CD4-positive, alpha-beta T cell treated with Interleukin-15 for 4 hours (primary cell): ENCODE results near the gene TNS3.

Experiments used
- DNase-seq: peaks from one replicate; pipeline ENCODE4 v3.0.0-alpha.2; 2020; ENCODE audit warnings: low spot score

Gene TNS3

GRCh38 chr7:47424523-47424922 lies 157.4 kb downstream of the TNS3 start:
- DNase-seq: no peak

GRCh38 chr7:47423196-47423595 lies 158.7 kb downstream of the TNS3 start:
- no peak for DNase-seq

DNA sequence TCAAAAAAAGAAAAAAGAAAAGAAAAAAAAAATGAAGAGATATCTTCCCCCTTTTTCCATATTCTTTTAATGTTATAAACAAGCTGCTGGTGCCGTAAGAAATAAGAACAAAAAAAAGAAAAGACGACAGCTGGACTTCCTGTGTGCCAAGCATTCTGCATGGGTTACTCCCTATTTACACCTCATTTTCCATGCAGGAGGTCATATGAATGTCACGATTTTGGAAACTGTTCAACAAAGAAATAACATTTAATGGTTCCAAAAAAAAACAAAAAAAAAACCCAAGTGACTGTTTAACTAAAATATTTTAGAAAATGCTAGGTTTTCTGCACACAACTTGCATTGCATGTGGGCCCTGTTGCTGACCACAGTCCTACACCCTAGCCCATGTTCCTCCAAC lies 159.3 kb downstream of the TNS3 start:
- DNase-seq: no peak

- DNase-seq: no peak
These were observed 160.5 kb downstream of the TNS3 start for GRCh38 chr7:47421456-47421855.

- DNase-seq: no peak
These were observed 161.7 kb downstream of the TNS3 start for GRCh38 chr7:47420122-47420780.

- DNase-seq: no peak
These were observed 162.4 kb downstream of the TNS3 start for GRCh38 chr7:47419471-47419870.

DNA sequence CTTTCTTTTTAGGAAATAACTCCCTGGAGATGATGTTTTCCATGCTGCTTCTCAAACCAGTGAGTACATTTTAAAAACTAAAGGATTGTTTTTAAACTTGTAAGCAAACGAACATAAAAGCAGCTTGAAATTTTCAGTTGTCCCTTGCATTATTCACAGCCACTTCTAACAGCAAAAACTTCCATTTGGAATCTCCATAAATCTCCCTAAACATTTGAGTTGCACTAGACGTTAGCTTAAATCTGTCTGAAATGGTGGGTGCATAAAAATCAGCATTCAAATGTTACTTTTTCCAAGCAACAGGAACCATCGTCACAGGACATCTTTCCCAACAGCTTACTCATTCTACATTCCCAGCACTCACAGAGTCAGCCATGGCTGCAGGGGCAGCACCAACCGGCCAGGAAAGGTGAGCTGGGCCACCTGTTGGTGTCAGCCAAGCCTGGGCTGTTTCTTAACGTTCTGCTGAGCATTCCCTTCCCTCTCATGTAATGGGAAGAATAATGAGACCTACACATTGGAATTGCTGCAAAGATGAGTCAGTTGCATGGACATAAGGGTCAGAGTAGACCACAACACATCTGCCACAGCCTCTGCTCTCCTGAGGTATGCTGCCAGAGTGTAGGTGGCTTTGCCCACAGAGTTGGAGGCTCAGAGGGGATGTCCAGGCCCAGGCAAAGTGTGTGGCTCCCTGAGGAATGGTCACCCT lies 163.2 kb downstream of the TNS3 start:
- no peak for DNase-seq

GRCh38 chr7:47416492-47417480 lies 165.1 kb downstream of the TNS3 start:
- DNase-seq: no peak

- DNase-seq: no peak
These were observed 166.3 kb downstream of the TNS3 start for GRCh38 chr7:47415318-47416212.

DNA sequence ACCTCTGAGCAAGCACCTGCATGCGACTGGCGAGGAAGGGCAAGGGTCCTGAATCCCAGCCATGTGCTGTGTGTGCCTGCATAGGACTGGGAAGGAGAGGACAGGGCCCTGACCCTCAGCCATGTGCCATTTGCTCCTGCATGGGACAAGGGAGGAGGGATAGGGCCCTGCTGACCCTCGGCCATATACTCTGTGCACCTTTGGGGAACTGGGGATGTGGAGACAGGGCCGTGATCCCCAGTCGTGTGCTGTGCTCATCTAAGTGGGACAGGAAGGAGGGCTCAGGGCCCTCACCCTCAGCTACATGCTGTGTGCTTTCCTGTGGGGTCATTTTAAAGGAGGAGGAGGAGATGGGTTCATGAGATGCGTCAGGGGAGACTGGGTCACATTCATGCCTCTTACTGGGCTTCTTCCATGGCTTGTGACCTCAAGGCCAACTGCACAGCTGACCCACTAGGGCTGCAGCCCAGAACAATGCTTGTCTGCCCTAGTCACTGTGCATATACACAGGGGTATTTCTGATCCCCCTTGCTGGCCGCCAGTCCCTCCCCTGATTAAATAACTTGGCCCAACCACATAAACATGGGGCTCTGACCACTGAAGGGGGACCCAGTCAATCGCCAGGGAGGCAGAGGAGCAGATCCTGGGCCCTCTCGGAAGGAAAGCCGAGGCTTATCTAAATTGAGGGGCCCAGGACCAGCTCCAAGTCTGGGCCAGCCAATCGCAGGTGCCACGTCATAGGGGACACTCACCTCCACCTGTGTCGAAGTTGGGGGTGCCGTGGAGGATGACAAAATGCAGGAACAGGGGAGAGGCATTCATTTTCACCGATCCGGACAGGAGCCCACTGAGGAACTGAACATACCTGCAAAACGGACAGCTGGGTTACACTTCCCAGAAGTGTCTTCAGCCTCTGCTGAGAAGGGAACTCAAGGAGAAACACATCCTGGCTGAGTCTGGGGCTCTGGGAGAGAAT lies 167.3 kb downstream of the TNS3 start:
- no peak for DNase-seq

- no peak for DNase-seq
These were observed 168.2 kb downstream of the TNS3 start for GRCh38 chr7:47413526-47414341.

DNA sequence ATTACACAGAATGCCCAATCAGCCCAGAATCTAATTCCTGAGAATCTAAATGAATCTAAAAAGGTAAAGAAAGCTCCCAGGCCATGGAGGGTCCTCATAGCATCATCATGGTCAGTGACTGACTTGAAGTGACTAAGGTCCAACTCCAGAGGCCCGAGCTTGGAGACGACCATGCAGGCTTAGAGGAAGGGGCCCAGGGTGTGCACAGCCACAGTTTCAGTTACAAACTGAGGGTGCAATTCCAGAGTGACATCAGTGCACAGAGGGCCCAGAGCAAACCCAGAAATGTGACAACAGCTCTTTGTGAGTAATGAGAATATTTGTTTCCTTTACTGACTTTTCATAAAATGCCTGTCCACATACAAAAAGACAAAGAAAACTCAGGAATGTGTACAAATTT lies 170.0 kb downstream of the TNS3 start:
- DNase-seq: no peak

GRCh38 chr7:47411281-47411869 lies 170.5 kb downstream of the TNS3 start:
- DNase-seq: no peak

DNA sequence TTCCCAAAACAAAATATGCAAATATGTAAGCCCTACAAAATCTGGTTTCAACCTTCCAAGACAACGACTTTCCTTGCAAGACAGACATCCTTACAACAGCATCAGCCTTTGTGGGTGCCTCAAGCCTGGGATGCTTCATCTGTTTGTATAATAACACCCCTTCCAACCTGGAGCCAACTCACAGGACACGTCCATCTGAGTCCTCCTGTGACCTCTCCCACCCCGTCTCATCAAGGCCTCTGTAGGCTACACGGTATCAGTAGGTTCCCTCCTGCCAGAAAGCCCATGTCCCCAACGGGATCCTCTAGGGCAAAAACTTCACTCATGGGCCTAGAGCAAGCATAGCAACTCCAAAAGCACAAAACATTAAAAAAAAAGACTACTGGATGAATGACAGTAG lies 173.2 kb downstream of the TNS3 start:
- DNase-seq: no peak

GRCh38 chr7:47407821-47408674 lies 173.9 kb downstream of the TNS3 start:
- DNase-seq: no peak

- no peak for DNase-seq
These were observed 174.8 kb downstream of the TNS3 start for GRCh38 chr7:47407136-47407535.

DNA sequence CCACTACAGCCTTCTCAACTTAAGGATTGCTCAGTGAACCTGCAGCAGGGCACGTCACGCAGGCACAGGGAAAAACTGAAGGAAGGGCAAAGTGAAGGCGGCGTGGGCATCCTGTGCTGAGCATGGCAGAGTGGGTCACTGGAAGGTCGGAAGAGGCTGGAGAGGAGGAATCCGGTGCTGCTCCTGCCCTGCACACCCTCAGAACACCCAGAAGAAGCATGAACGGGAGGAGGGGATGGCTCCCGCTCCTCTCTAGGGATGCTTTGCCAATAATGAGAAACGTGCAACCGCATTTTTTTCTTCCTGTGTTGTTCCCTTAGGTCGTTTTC lies 175.1 kb downstream of the TNS3 start:
- no peak for DNase-seq
